B cell (primary cell): ENCODE data around the gene TANGO6. TPM values are rescaled to one million over a fixed set of nuclear protein-coding genes. Genes with fewer than 3 reads are reported as not detected.
A peak's percentile ranks its signal among the peaks of the same experiment; 100 is the strongest.

Experiments used
- ATAC-seq: fragments of 200-7000 bp; cut with Tn5 transposase; one replicate; pipeline ENCODE4 v1.10.0; 2021; ENCODE audit warnings: low read depth, mild to moderate bottlenecking, moderate number of reproducible peaks, moderate library complexity
- CTCF ChIA-PET: fragments of 350-600 bp; sonication (Branson Sonifier 250); formaldehyde crosslinking; loops from one replicate; lab custom pipeline; 2021; ENCODE audit warnings: antibody characterized with exemption, inconsistent platforms; lab: Charles Lee
- POLR2A ChIA-PET: fragments of 350-600 bp; sonication (Branson Sonifier 250); formaldehyde crosslinking; loops from one replicate; lab custom pipeline; 2021; ENCODE audit warnings: antibody characterized with exemption; lab: Charles Lee
- DNase-seq: peaks from one replicate; pipeline ENCODE4 v3.0.0; 2013
- H2AFZ ChIP-seq: 2 replicates; pipeline ENCODE4 v1.6.1; 2012; ENCODE audit warnings: mild to moderate bottlenecking, low read depth, low read length; ENCODE audit not compliant: insufficient read depth, poor library complexity, severe bottlenecking
- H3K27ac ChIP-seq, 2 donors: 1 replicate in 1 of 2; 2 replicates in 1 of 2; pipeline ENCODE4 v1.5.1; 2012 to 2013; ENCODE audit warnings: low read length in 2 of 2, mild to moderate bottlenecking in 2 of 2, moderate library complexity in 1 of 2
- H3K27me3 ChIP-seq, 4 experiments: fragments of 200-600 bp in 1 of 4; sonication (generic) in 1 of 4; replicated peaks in 1 of 4; 1 replicate in 2 of 4; 2 replicates in 2 of 4; pipeline versions ENCODE4 v1.6.1 to v1.7.0; 2013 to 2016; ENCODE audit warnings: low read length in 3 of 4, mild to moderate bottlenecking in 2 of 4, mixed read lengths in 1 of 4, moderate library complexity in 1 of 4; ENCODE audit not compliant: insufficient read depth in 4 of 4, control insufficient read depth in 3 of 4; ENCODE audit errors: control extremely low read depth in 1 of 4
- H3K36me3 ChIP-seq, 2 experiments: replicated peaks in 1 of 2; 1 replicate in 1 of 2; 2 replicates in 1 of 2; pipeline versions ENCODE4 v1.6.1 to v1.7.1; 2013; ENCODE audit warnings: low read length in 1 of 2; ENCODE audit not compliant: insufficient read depth in 2 of 2, control insufficient read depth in 1 of 2; ENCODE audit errors: control extremely low read depth in 1 of 2, extremely low read depth in 1 of 2
- H3K4me1 ChIP-seq, 2 donors: fragments of 200-600 bp in 1 of 2; sonication (generic) in 1 of 2; 1 replicate in 1 of 2; 2 replicates in 1 of 2; pipeline versions ENCODE4 v1.5.1 to v1.6.1; 2013 to 2017; ENCODE audit warnings: low read length in 2 of 2; ENCODE audit not compliant: control insufficient read depth in 2 of 2, insufficient read depth in 2 of 2
- H3K4me2 ChIP-seq: replicated peaks from 2 replicates; pipeline ENCODE3; 2012; ENCODE audit warnings: mild to moderate bottlenecking, low read depth, low read length; ENCODE audit not compliant: poor library complexity, severe bottlenecking
- H3K4me3 ChIP-seq, 5 experiments: fragments of 200-600 bp in 1 of 5; sonication (generic) in 1 of 5; 1 replicate in 3 of 5; 2 replicates in 2 of 5; pipeline versions ENCODE4 v1.5.1 to v1.7.0; 2011 to 2016; ENCODE audit warnings: low read length in 4 of 5, mild to moderate bottlenecking in 4 of 5, low read depth in 2 of 5, control low read depth in 1 of 5, moderate library complexity in 1 of 5; ENCODE audit not compliant: insufficient read depth in 1 of 5; ENCODE audit errors: control extremely low read depth in 1 of 5, extremely low read depth in 1 of 5
- H3K79me2 ChIP-seq: fragments of 200-600 bp; sonication (generic); one replicate; pipeline ENCODE4 v1.6.0; 2016; ENCODE audit warnings: low read length; ENCODE audit not compliant: control insufficient read depth, insufficient read depth
- H3K9ac ChIP-seq: fragments of 200-600 bp; sonication (generic); 2 replicates; pipeline ENCODE4 v1.6.1; 2017; ENCODE audit warnings: mild to moderate bottlenecking, low read length, moderate library complexity
- H3K9me3 ChIP-seq, 3 donors: one replicate each; pipeline versions ENCODE4 v1.6.1 to v1.7.1; 2013; ENCODE audit warnings: low read length in 2 of 3; ENCODE audit not compliant: control insufficient read depth in 2 of 3, insufficient read depth in 1 of 3; ENCODE audit errors: control extremely low read depth in 1 of 3
- H4K20me1 ChIP-seq: 2 replicates; pipeline ENCODE4 v1.6.0; 2012; ENCODE audit warnings: mild to moderate bottlenecking, low read length; ENCODE audit not compliant: insufficient read depth, control insufficient read depth, poor library complexity, severe bottlenecking
- H3K27ac Mint-ChIP-seq: one replicate; pipeline ENCODE4 v1.8.0; 2021; ENCODE audit warnings: mixed read lengths
- H3K27me3 Mint-ChIP-seq: one replicate; pipeline ENCODE4 v1.8.0; 2021; ENCODE audit warnings: mixed read lengths
- H3K4me1 Mint-ChIP-seq: one replicate; pipeline ENCODE4 v1.8.0; 2021; ENCODE audit warnings: mixed read lengths
- H3K4me3 Mint-ChIP-seq: one replicate; pipeline ENCODE4 v1.8.0; 2021; ENCODE audit warnings: mixed read lengths
- H3K9me3 Mint-ChIP-seq: one replicate; pipeline ENCODE4 v1.8.0; 2022; ENCODE audit warnings: mixed read lengths; ENCODE audit not compliant: insufficient read depth
- EZH2 ChIP-seq: IDR thresholded peaks from 2 replicates; pipeline ENCODE4 v1.6.1; 2012; ENCODE audit warnings: borderline replicate concordance, low read depth, mild to moderate bottlenecking, moderate library complexity, low read length; ENCODE audit not compliant: insufficient read depth, poor library complexity, severe bottlenecking
- WGBS: methylation state at CpG from one replicate; pipeline ENCODE4 v1.1.5; 2013; ENCODE audit warnings: missing lambda C conversion rate; ENCODE audit not compliant: insufficient coverage; 5-methylcytosine and 5-hydroxymethylcytosine counted together
- intact Hi-C: fragments of 100-400 bp; cut with micrococcal nuclease; formaldehyde crosslinking; loops from one replicate; pipeline ENCODE4 v1.10.0; 2022
- polyA plus RNA-seq: library from polyadenylated mRNA; depleted of rRNA; stranded (reverse); fragments of >200 nt; gene quantifications from 2 replicates; pipeline ENCODE4 v1.2.3, GENCODE V29; 2012
- total RNA-seq, 2 donors: library from RNA; stranded (reverse); fragments of 120-200 nt in 1 of 2; gene quantifications; 1 replicate in 1 of 2; 2 replicates in 1 of 2; pipeline versions ENCODE4 v1.2.3 to v1.2.4, GENCODE V29; 2013 to 2022
- TF ChIP-seq, protein P1 (sequence below): fragments of 200-600 bp; IDR thresholded peaks from one replicate; pipeline ENCODE4 v1.8.0; 2022; ENCODE audit warnings: antibody characterized with exemption, mild to moderate bottlenecking

The TANGO6 gene
- total and polyA plus RNA-seq, 2 donors (not counting 1 experiment from before 2014, with no cell fraction given) = 8.0 to 42.8 TPM

DNA sequence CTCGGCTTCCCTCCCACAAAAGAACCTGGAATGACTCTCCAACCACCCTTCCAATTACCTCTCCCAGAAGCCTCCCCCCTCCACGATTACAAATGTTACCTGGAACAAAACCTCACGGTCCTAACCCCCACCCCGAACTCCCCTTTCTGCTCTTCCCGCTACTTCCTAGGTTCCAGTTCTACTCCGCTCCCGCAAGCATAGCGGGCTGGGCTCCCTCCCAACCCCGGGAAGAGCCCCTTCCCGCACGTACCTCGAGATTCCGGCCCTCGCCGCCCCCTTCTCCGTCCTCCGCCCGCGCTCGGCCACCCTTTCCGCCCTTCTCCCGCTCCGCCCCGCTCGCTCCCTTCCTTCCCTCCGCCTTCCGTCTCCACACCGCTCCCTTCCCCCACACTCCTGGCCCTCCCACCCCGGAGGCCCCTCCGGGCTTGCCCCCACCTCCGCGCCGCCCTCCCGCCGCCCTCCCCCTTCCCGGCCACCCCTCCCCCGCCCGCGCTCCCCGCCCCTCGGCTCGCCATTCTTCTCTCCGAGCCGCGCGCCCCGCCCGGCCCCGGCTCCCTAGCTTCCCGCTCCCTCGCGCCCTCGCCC, 288.6 kb downstream of the TANGO6 start:
- peak overlapping the region; percentile 91 for H3K27ac Mint-ChIP-seq
- ATAC-seq (peak; percentile 56), DNase-seq (no peak)
- H3K79me2 ChIP-seq = peaks cover 89% of the 10 kb centered on the region
- TF ChIP-seq, protein P1, sequence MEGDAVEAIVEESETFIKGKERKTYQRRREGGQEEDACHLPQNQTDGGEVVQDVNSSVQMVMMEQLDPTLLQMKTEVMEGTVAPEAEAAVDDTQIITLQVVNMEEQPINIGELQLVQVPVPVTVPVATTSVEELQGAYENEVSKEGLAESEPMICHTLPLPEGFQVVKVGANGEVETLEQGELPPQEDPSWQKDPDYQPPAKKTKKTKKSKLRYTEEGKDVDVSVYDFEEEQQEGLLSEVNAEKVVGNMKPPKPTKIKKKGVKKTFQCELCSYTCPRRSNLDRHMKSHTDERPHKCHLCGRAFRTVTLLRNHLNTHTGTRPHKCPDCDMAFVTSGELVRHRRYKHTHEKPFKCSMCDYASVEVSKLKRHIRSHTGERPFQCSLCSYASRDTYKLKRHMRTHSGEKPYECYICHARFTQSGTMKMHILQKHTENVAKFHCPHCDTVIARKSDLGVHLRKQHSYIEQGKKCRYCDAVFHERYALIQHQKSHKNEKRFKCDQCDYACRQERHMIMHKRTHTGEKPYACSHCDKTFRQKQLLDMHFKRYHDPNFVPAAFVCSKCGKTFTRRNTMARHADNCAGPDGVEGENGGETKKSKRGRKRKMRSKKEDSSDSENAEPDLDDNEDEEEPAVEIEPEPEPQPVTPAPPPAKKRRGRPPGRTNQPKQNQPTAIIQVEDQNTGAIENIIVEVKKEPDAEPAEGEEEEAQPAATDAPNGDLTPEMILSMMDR = no peak
- no peak for TF ChIP-seq EZH2
- no peaks in the 10 kb centered on the region for H3K9me3 Mint-ChIP-seq
- H3K27me3 Mint-ChIP-seq = no peaks in the 10 kb centered on the region
- peak overlapping the region; percentile 87 to 96 (median 89) for H3K4me3 ChIP-seq
- intact Hi-C loops = loop anchor here (1.0 to 10.0 kb wide), 2 partner anchors 54 to 1467 kb away; partner anchors contain the start of genes ACD, C16orf86, ENKD1 and PARD6A
- no peaks in the 10 kb centered on the region for H3K27me3 ChIP-seq
- peaks cover 3 to 9% of the 10 kb centered on the region in 2 experiments for H3K36me3 ChIP-seq
- peaks cover 38% of the 10 kb centered on the region for H4K20me1 ChIP-seq
- peaks cover 45% of the 10 kb centered on the region for H3K4me1 Mint-ChIP-seq
- ChIA-PET POLR2A (interaction anchor here (1.6 kb wide), 1 partner anchor 55 kb away, joined by 6 read pairs; the partner anchor contains the start of gene SNTB2), CTCF (interaction anchor here (0.5 to 4.8 kb wide), 5 partner anchors 8 to 847 kb away, joined by 4 to 29 read pairs (median 7); no protein-coding TSS in a partner anchor)
- H3K9ac ChIP-seq = peak overlapping the region; percentile 87
- peak overlapping the region; percentile 95 for H3K4me2 ChIP-seq
- peaks cover 16 to 19% of the 10 kb centered on the region in 2 donors for H3K4me1 ChIP-seq
- peak overlapping the region; percentile 95 for H3K4me3 Mint-ChIP-seq
- H3K9me3 ChIP-seq = no peaks in the 10 kb centered on the region
- H3K27ac ChIP-seq = peak overlapping the region; percentile 66 to 90
- 2% methylated on average over 35 of the region's 53 CpGs for WGBS
- peak overlapping the region; percentile 92 for H2AFZ ChIP-seq
